HG02970 (cell line): ENCODE measurements around the gene CEPT1.
"Not testable (repeated sequence)": the region's sequence is repeated elsewhere in the genome, so short reads cannot be mapped to it uniquely, and the experiment has no call there.

ENCODE experiments used
- ATAC-seq: cut with Tn5 transposase; IDR thresholded peaks from one replicate; pipeline ENCODE4 v1.9.1; 2021; ENCODE audit warnings: mild to moderate bottlenecking, moderate library complexity, moderate number of reproducible peaks; ENCODE audit not compliant: unreplicated experiment, low FRiP score

CEPT1 gene

DNA sequence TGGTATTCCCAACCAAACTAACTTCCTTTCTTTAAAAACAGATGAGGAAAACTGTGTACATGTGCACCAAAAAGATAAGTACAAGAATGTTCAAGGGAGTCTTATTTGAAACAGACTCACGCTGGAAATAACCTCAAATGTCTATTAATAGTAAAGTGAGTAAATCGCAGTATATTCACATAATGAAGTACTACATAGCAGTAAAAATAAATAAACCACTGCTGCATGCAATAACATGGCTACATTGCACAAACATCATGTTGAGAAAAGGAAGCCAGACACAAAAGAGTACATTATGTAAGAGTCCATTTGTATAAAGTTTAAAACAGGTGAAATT is 65.7 kb downstream of the CEPT1 start:
- ATAC-seq: no peak

GRCh38 chr1:111208921-111209320 is 68.9 kb downstream of the CEPT1 start:
- ATAC-seq: no peak

DNA sequence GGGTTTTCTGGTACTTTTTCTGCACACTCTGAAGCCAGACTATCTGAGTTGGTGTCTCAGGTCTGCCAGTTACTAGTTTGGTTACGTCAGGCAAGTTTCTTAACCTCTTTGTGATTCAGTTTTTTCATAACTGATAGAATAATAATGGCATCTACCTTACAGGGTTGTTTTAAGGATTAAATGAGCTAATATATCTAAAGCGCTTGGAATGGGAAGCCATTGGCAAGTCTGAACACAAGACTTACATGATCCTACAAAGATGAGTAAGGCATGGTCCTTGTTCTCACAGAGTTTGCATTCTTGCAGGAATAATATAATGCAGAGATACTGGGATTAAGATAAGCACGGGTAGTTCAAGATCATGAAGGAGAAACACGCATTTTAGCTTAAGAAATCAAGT is 69.6 kb downstream of the CEPT1 start:
- no peak for ATAC-seq

DNA sequence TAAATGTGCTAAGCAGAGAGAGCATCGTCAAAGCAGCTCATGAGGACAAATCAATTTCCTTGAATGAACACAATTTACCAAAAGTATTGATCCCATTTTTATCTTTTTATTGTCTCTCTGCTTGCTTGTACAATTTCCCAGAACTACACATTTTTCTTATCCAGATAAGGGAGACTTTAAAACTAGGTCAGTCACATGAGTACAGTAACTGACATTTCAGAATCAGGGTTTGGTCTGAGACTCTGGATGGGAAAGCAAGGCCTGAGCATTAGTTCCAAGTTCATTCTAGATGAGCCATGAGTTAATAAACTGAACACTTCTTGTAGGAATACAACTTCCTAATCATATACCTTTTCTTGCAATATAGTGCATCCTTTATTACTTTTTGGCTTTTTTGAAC is 71.9 kb downstream of the CEPT1 start:
- ATAC-seq: no peak

DNA sequence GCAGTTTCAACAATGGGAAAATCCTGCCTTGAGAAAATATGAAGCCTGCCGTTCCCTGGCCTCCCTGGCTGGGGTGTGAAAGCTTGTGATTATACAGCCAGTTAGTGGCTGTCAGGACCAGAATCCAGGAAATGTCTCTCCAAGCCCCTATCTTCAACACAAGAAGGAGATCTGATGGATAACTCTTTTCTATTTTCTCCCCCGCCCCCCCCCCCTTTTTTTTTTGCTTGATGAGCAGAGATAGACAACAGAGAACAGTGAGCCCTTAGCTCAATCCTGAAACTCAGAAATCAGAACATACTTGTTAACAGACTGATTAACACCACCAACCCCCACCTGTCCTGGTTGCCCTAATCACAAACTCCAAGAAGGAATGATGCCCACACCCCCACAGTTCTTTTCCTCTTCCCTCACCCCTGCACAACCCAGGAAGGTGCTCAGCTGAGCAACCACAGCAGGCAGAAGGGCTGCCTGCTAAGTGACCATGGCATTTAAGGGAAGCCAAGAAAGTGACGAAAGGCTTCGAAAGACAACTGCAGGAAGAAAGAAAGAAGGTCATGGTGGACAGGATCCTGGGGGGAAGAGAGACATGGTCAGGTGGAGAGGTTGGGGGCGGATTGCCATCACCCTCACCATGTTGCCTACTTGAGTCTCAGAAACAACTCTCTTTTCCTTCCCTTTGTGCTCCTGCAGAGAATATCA is 72.8 kb downstream of the CEPT1 start:
- ATAC-seq: no peak

GRCh38 chr1:111213412-111213811 is 73.4 kb downstream of the CEPT1 start:
- ATAC-seq: no peak

- no peak for ATAC-seq
Measured at GRCh38 chr1:111214074-111214801, 74.2 kb downstream of the CEPT1 start.

- ATAC-seq: no peak
Measured at GRCh38 chr1:111214884-111215283, 74.9 kb downstream of the CEPT1 start.

DNA sequence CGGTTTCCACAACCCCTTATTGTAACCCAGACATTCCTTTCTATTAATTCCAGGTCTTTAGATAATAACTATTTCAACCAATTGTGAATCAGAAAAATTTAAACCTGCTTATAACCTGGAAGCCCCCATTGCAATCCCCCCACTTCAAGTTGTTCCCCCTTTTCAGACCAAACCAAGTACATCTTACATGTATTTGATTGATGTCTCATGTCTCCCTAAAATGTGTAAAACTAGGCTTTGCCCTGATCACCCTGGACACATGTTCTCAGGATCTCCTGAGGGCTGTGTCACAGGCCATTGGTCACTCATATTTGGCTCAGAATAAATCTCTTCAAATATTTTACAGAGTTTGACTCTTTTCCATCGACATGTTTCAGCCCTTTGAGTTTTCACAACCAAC is 75.3 kb downstream of the CEPT1 start:
- not testable (repeated sequence) for ATAC-seq

GRCh38 chr1:111216751-111217150 is 76.7 kb downstream of the CEPT1 start:
- ATAC-seq: no peak

- no peak for ATAC-seq
Measured at GRCh38 chr1:111217183-111217910, 77.3 kb downstream of the CEPT1 start.

GRCh38 chr1:111218701-111219556 is 78.9 kb downstream of the CEPT1 start:
- ATAC-seq: no peak

GRCh38 chr1:111219557-111220286 is 79.7 kb downstream of the CEPT1 start:
- no peak for ATAC-seq

DNA sequence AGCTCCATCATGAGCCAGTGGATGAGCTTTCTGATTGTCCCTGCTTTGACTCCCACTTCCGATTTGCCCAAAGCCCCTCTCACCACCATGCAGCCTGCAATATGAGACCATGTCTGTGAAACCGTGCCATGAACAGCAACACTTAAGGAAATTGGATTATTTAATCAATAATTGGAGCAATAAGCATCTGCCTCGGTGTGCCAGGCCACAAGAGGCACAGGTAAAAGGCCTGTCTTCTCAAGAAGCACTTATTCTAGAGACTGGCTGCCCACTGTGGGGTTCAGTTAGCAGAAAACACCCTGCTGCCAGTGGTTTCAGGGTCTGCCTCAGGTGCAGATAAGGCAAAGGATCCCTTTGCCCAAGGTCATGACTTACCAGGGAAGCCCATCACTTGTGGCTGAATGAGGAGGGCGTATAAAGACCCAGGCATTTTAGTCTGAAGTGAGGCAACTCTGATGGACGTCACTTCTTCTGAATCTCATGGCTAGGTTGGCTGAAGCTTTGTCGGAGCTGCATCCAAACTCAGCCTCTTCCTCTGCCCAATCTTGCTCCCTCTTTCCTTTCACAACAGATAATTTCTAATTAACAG is 80.4 kb downstream of the CEPT1 start:
- ATAC-seq: no peak

DNA sequence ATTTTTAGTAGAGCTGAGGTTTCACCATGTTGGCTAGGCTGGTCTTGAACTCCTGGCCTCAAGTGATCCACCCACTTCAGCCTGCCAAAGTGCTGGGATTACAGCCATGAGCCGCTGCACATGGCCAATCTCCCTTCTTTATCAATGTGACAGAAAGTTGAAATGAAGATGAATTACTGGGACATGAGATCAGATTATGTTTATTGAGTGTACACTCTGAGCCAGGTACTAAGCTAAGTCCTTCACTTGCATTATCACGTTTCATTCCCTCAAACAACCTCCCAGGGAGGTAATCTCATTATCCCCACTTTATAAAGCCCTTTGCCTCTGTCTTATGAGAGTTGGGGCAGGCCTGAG is 81.2 kb downstream of the CEPT1 start:
- no peak for ATAC-seq

DNA sequence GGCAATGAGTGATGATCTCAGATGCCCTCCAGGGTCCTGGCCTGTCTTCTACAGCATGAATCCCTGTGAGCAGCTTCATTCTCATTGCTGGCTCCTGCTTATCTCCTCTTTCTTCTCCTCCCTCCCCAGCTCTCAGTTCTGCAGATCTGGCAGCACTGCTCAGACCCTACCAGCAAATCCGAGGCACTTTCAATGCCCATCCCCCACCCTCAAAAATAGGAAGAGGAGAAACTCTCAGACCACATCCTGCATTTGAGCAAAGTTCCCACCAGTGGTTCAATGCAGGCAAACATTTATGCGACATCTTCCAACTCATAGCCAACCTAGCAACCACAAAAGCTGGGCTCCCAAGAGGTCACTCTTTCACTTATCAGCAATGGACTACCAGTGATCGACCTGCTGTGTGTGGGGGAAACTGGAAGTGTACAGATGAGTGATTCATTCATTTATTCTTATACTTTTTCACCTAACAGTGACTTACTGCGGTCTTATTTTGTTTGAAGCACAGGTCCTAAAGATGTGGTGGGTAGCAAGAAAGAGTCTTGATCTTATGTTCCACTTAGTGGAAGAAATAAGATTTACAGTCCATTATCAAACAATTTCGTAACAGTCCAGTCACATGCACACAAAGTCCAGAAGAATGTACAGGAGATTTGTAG is 81.7 kb downstream of the CEPT1 start:
- ATAC-seq: peak; percentile 54

GRCh38 chr1:111222308-111223125 is 82.5 kb downstream of the CEPT1 start:
- ATAC-seq: peak; percentile 8

DNA sequence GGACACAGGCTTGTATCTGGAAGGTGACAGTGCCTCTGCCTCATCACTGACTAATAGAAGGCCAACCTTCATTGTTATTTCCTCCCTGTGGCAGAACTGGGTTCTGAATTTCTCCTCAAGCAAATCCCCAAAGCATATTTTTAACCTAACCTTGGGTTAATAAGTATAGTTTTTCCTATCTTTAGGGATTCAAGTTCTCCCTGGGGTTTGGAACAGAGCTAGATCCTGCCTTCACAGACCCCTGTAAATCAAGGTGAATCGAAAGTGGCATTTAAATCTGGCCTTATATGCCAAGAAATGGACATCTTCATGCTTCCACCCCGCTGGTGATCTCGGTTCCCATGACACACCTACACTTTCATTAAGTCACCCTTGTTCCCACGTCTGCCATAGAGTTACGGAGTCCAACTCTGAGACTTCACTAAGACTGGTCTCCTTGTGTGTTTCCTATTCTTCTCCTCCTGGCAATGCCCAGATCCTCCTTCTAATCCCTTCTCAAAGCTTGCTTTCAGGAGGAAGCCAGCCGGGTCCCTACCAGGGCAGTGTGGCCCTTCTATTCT is 83.2 kb downstream of the CEPT1 start:
- ATAC-seq: no peak
